EH (cell line): Measurements from ENCODE around the gene THEMIS.
A peak's percentile ranks its signal among the peaks of the same experiment; 100 is the strongest.
"Not testable (repeated sequence)": the region's sequence is repeated elsewhere in the genome, so short reads cannot be mapped to it uniquely, and the experiment has no call there.

Experiments used
- DNase-seq: peaks from one replicate; pipeline ENCODE4 v3.0.0-alpha.2; 2015; ENCODE audit warnings: low read depth

THEMIS gene

DNA sequence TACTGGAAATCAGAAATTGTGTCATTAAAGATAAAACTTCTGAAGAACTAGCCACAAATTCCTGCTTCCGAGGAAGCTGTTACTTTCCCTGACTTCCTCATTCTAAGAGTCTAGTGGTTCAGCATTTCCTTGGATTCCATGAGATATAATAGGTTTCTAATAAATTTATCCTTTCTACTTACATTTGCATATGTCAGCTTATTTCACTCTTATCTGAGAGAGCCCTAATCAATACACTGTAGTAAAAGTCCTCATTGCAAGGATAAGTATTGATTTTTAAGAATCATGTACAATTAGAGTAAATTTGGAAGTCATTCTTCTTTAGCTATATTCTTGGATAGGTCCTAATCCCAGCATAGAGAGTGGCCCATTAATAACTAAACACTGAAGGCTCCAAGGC, 16.9 kb upstream of the THEMIS start:
- DNase-seq: no peak

DNA sequence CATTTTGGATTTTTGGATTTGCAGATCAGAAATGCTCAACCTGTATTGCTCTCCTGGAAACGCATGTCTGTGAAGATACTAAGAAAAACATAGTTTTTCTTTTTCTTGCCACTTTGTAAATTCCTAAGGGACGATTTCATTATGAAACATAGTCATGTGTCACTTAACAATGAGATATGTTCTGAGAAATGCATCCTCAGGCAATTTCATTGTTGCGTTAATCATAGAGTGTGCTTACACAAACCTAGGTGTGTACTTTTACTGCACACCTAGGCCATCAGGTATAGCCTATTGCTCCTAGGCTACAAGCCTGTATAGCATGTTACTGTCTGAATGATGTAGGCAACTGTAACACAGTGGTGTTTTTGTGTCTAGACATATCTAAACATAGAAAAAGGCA, 13.4 kb upstream of the THEMIS start:
- peak; percentile 25 for DNase-seq

DNA sequence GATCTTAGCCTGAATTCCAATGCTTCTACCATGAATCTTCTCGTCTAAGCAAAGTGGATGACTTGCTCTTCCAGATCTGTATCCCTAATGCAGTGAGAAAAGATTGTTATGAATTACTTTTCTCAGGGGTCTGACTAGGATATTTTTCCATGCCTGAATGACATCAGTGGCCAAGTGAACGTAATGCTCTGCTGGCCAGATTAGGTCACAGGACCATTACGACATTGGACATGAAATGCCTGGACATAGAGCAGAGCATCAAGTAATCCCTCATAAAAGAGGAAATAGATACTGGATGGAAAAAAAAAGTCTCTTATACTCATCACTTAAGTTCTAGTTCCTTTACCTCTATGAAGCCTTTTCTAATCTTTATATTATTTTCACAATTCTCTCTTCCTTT, 12.1 kb upstream of the THEMIS start:
- DNase-seq: no peak

DNA sequence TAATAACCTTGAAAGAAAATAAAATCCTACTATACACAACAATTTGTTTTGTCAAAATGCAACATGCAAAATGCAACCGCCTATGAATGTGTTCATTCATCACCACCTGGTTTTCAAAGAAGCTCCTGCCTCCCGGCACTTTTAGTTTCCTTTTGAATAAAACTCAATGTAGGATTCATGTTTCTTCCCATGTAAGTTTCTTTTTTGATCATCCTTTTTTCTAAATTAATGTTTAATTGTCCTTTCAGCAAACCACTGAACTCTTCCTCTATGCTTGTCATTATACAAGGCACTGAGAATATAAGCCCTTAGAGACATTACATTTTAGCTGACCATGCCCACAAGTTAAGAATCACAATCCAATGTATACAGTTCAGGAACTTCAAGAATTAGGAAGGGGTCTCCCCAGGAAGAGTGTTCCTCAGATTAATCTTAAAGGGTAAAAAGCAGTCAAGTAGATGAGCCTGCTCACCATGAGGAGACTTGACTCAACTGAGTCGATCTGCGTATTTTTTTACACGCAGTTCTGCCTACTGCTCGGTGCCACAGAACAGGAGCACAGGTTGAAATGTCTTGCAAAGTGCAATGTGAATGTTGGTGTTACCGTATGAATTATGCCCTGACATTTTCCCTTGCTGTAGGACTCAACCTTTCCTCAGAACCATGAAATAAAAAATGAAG, 7.2 kb upstream of the THEMIS start:
- DNase-seq: no peak

DNA sequence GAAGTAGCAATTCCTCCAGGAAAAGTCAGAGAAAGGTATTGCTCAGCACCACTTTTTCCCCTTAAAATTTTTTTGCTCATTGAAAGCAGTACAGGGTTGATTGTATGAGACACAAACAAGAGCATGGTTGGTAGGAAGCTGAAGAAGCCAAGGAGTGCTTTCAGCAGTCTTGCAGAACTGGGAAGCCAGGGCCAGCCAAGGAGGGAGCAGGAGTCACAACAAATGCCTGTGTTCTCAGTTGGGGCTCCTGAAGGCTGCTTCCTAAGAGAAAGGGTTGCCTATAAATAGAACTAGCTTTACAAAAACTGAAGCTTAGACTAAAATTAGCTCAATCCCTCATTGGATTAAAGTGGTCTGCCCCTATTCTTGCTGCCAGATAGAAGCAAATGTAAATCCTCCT, 3.3 kb upstream of the THEMIS start:
- no peak for DNase-seq

DNA sequence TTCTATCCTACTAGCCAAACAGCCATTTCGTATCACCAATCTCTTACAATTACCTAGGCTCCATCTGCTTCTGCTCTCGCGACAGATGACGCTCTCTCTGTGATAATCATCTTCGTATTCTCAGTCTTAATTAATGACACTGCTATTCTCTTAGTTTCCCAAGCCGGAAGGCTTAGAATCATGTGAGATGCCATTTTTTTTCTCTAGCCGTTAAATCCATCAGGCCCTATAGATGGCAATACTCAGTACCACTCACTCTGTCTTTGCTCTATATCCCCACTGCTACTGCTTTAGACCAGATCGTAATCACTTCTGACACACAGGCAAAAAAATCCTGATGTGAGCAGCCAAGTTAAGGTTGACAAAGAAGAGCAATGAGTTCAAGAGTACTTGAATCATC, 2.1 kb upstream of the THEMIS start:
- no peak for DNase-seq

GRCh38 chr6:127897484-127897883, 3.4 kb downstream of the THEMIS start:
- no peak for DNase-seq

DNA sequence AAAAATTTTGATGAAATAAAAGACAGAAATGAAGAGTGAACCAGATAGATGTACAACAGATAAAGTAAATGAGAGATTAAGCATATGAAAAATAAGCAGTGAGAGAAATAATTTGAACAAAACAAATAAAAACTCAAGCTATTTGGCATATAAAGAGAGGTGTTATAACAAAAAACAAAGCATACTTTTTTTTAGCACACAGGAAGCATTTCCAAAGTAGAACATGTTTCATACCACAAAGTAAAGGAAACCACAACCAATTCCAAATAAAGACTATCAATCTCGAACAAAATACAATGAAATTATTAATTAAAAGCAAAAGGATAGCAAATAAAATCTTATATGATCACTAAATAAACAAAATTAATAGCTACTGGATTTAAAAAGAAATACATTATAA, 6.8 kb downstream of the THEMIS start:
- DNase-seq: no peak

DNA sequence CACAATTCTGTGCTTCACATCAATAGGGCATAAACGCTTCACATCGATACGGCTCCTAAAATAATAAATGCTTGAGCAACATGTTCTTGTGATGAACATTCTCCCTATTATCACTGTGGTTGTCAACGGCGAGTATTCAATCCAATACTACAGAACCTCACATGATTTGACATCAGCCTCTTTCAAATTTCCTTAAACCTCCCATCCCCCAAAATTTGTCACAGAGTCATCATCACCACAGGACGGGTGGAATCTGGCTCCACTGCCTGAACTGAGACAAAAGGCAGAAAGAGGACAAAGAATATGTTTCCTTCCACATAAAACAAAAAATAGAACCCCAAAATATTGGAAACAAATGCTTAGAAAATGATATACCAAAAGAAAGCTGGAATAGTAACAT, 7.3 kb downstream of the THEMIS start:
- no peak for DNase-seq

- DNase-seq: no peak
Observed at GRCh38 chr6:127891731-127892326, 9.0 kb downstream of the THEMIS start.

DNA sequence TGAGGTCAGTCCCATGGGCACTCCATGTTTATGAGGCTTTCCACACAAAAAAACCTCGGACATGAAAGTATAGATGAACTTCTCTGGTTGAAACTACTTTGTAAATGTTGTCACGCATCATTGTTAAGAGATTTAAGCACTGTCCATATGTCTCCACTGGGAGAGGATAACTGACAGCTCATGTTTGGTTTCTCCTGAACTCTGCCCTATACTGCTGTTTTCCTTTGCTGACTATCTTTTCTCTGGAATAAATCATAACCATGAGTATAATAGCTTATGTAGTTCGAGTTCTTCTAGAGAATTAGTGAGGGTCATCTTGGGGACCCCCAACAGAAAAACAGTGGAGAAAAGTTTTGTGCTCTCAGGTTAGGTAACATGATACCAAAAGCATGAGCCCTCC, 14.3 kb downstream of the THEMIS start:
- no peak for DNase-seq

- DNase-seq: no peak
Observed at GRCh38 chr6:127884134-127884533, 16.7 kb downstream of the THEMIS start.

GRCh38 chr6:127881949-127882348, 18.9 kb downstream of the THEMIS start:
- DNase-seq: not testable (repeated sequence)

DNA sequence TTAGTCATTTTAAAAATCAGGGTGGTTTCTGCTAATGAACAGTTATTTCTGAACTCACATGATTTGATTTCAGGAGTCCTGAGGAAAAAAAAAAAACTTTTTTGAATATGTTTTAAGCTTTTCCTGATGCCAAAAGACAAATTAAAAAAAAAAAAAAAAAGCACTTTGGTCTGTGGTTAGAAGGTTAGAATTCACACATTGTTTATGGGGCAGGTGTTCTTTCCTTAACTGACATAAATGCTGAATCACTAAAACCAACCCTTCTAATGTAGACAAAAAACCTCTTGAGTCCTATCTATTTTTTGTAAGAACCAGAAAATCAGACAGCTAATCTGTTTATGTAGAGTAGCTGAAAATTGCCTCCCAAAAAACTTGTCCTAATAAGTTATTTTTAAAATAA, 20.4 kb downstream of the THEMIS start:
- DNase-seq: no peak

DNA sequence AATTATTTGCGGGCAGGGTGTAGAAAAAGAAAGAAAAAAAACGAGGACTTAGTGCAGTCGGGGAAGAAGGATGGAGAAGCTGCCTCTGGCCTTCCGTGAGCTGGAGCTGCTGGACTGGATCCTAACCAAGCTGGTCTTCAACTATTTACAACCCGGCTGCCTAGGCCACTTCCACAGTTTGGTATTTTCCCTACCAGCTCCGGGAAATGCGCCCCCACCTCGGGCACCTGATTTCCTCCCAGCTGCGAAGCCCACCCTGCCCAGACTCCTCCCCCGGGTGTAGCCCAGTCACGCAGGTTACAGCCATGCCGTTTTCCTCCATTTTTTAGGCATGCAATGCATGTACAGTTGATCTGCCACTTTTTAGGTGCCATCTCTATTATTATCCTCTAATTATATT, 21.2 kb downstream of the THEMIS start:
- peak; percentile 24 for DNase-seq

- DNase-seq: no peak
Observed at GRCh38 chr6:127878115-127878514, 22.7 kb downstream of the THEMIS start.

GRCh38 chr6:127877231-127877630, 23.6 kb downstream of the THEMIS start:
- no peak for DNase-seq

GRCh38 chr6:127869772-127870404, 31.0 kb downstream of the THEMIS start:
- no peak for DNase-seq

DNA sequence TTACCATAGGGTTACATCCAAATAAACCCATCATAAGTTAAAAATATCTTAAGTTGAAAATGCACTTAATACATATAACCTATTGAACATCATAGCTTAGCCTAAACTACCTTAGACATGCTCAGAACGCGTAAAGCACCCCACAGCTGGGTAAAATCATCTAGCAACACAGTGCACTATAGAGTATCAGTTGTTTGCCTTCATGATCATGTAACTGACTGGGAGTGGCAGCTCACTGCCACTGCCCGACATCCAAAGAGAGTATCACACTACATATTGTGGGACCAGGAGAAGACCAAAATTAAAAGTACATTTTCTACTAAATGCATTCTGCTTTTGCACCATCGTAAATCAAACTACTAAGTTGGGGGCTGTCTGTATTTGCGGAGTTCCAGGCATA, 31.7 kb downstream of the THEMIS start:
- no peak for DNase-seq

GRCh38 chr6:127868338-127868737, 32.5 kb downstream of the THEMIS start:
- DNase-seq: no peak

GRCh38 chr6:127866766-127867165, 34.1 kb downstream of the THEMIS start:
- no peak for DNase-seq

DNA sequence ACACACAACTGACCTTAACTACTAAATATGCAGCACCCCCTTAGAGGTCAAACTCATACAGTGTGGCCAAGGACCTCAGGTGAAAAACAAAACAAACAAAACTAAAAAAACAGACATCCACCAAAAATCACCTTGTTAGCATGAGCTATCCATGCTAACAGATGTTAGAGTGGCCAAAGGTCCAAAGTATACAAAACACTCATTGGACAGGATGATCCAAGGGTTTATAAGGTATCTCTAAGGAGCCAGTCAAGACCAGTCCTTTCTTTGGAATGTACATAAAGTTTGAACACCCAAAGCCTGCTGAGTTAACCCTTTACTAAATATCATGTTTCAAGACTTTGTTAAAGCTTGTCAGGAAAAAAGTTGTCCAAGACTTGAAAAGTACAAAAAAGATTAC, 35.8 kb downstream of the THEMIS start:
- DNase-seq: no peak

- no peak for DNase-seq
Observed at GRCh38 chr6:127864701-127865100, 36.2 kb downstream of the THEMIS start.

GRCh38 chr6:127860723-127861122, 40.1 kb downstream of the THEMIS start:
- no peak for DNase-seq
